ENCODE results near the gene BMAL2.

BMAL2 gene

DNA sequence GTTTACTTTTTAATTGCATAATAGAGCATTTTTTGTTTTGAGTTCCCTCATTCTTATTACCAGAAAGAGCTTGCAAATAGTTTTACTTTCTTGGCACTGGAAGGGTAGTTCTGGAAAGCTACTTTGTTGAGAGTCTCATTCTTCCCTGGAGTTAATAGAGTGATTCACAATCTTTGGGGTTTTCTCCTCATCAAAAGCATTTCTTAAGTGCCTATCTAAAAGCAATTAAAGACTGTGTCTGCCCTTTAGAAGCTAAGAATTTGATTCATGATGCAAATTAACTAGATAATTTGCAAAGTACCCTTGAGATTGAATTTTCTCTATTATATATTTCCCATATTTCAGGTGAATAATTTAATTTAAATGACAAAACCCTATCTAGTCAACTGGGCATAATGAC, 8.1 kb upstream of the BMAL2 start:
- DNase-seq (ENCODE audit: low spot score): no peak

DNA sequence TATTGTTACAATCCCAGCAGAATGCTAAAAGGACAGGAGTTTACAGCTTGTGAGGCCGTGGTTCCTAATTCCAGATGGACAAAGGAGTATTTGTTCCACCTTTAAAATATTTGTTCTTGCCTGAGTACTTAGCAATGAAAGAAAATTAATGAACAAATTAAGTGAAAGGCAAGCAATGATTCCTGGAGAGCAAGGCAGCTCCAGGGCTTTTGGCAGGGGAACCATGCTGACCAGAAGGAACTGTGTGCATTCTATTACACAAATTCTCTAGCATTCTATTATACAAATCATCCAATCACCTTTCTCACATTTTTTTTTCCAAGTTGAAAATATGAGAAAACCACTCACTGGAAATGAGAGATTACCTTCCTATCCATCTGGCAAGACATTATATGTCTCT, 1.8 kb upstream of the BMAL2 start:
- no peak for DNase-seq (ENCODE audit: low spot score)

GRCh38 chr12:27331291-27331926, 1.2 kb upstream of the BMAL2 start:
- peak; percentile 32 for DNase-seq (ENCODE audit: low spot score)

GRCh38 chr12:27331927-27332324, 710 bp upstream of the BMAL2 start:
- DNase-seq (ENCODE audit: low spot score): no peak

- DNase-seq (ENCODE audit: low spot score): no peak
Measured at GRCh38 chr12:27332407-27332713, 276 bp upstream of the BMAL2 start.

DNA sequence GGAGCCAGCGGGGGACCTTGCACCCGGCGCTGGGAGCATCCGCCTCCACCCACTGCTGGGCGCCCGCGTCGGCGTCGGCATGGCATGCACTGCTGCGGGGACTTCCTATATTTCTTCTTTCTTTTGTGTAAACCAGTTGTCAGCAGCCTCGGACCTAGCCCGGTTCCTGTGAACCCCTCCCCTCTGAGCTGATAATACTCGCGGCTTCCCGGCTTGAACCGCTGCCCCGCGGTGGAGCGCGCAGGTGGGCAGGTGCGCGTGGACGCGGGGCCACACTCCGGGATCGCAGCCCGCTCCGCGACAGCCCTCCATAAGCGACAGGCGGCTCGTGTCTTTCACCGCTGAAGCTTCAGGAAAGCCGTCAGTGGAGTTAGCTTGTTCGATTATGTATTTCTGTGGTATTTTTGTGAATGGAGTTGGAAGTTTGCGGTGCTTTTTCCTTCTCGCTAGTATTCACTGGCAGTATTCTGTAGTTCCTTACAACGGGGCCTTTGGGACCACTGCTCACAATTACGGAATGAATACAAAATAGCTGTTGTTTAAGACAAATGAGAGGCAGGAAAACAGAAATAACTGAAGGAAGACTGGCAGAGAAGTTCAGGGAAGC, 870 bp downstream of the BMAL2 start:
- DNase-seq (ENCODE audit: low spot score): peak; percentile 6

DNA sequence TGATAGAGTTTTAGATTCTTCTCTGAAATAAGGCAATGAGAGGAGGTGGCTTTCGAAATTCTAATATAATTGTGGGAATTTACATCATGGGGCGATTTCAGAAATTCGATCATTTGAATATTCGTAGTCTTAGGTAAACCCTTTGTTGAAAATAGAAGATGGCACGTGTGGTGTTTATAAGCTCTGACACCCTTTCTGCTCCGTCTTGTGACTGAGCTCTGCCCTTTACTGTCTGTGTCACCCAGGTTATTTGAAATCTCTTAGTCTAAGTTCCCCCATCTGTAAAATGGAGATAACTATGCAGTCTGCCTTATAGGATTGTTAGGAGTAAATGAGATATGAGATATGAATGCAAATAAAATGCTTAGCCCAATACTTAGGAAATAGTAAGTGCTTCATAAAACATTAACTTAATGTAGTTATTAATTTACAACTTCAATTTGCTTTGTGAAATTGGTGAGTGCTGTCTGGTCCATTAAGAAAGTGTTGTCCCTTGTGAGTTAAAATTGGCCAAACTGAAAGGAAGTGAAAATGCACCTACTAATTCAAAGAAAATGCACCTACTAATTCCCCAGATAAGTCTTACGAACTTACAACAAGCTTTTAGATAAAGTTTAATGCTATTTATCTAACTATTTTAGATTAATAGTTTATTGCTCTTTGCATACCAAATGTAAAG, 1.5 kb downstream of the BMAL2 start:
- no peak for DNase-seq (ENCODE audit: low spot score)

DNA sequence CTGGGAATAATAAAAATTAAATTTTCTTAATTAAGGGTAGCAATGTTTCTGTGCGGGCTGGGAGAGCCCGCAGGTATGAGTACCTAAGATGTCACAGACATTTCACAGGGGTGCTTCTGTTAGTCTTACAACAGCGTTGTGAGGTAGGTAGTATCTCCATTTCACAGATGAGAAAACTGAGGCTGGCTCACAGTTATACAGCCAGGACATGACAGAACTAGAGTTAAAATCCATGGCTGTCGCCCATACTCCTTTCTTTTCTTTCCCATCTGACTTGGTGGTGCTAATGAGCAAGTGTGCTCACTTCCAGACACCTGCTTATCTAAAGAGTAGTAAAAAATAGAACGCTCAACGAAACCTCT, 2.1 kb downstream of the BMAL2 start:
- DNase-seq (ENCODE audit: low spot score): no peak

- DNase-seq (ENCODE audit: low spot score): no peak
Measured at GRCh38 chr12:27335364-27336281, 3.0 kb downstream of the BMAL2 start.

DNA sequence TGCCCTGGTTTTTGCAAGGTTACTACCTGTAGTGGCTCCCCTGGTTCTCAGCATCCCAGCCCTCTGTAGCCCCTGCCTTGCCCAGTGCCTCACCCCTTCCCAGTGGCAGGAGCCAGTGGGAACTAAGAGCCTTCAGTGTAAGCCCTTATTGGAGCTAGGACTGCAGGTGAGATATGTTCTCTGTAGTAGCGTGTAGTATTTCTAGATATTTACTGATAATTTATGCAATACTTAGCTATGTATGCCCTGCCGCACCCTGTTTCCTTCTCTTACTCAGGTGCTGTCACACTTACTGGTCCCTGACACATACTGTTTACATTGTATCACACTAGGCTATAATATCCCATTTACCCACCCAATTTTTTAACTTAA, 3.6 kb downstream of the BMAL2 start:
- DNase-seq (ENCODE audit: low spot score): no peak

DNA sequence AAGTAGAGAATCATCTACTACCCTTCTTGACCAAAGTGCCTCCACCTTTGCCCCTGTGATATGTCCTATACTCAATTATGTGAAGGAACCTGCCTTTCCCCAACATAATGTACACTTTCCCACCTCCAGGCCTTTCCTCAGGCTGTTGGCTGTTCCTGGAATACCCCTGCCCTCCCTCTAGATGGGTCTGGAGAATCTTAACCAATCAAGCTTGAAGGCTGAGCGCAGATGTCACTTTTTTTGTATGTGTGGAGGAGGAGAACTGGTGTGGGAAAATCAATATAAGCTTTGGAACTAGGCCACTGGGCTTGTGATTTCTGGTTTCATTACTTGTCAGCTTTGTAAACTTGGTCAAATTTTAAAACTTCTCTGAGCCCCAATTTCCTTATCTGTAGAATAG, 4.7 kb downstream of the BMAL2 start:
- DNase-seq (ENCODE audit: low spot score): no peak

DNA sequence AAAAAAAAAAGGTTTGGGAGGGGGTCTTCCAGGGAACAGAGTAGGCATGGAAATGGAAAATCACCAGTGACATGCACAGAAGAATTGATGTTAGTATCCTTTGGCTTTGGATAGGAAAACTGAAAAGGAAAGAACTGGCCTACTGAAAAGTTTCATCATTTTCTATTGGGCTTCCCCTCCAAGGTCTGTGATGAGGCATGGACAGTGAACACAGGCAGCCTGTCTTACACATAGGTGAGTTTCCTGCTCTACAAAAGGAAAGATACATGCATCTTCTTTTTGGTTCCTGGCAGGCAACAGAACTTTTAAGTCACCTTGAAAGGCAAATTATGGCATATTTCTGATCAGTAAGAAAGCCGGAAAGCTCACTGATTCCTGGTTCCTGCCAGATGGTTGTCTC, 5.8 kb downstream of the BMAL2 start:
- DNase-seq (ENCODE audit: low spot score): no peak

DNA sequence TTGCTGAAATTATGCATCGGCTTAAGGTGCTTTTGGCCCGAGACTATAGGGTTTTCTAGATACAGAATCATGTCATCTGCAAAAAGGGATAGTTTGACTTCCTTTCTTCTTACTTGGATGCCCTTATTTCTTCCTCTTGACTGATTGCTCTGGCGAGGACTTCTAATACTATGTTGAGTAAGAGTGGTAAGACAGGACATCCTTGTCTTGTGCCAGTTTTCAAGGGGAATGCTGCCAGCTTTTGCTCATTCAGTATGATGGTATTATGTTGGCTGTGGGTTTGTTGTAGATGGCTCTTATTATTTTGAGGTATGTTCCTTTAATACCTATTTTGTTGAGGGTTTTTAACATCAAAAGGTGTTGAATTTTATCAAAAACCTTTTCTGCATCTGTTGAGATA, 8.3 kb downstream of the BMAL2 start:
- DNase-seq (ENCODE audit: low spot score): no peak

DNA sequence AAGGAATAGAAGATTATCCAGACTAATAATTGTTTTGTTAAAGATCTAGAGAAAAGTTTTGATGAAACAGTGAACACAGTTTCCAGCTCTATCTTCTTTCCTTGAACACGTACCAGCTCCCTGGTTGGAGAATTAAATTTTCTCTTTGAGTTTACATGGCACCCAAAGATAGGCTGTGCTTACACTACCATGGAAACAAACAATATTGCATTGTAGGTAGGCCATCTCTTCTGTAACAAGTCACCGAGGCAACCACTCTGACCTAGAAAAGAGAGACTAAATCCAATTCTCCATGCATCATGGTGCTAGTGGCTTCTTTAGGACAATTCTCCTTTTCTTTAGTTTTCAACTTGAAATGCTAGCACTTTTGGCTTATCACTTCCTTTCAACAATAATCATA, 9.9 kb downstream of the BMAL2 start:
- DNase-seq (ENCODE audit: low spot score): no peak

DNA sequence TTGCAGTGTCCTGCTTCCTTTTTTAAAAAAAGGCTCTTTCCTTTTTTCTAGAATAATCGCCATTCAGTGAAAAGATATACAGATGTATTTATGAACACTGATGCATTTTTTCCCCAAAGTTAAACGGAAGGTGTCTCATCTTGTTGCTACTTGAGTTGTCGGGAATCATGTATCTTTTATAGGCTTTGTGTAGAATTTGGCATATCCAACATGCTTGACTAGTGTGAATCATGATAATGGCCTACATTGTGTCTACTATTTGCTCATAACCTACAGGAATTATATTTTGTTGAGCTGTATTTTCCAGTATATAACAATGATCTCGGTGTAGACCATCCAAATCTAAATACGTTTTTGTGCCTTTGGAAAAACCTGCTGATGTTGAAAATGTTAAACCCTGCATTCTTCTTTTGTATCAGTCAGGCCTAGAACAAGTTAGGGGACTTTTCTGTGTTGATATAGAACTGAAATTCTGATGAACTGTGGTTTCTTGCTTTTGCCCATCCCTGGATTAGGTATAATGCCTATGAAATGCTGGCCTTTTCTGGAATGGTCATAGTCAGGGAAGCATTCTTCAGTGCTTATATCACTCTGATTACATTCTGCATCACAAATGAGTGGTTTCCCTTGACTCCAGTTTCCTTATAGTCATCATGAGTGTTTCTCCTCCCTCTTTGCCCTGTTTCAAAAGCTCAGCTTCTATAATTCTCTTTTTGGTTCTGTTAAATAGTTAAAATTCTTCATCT, 10.8 kb downstream of the BMAL2 start:
- DNase-seq (ENCODE audit: low spot score): no peak

GRCh38 chr12:27344246-27344645, 11.6 kb downstream of the BMAL2 start:
- no peak for DNase-seq (ENCODE audit: low spot score)

DNA sequence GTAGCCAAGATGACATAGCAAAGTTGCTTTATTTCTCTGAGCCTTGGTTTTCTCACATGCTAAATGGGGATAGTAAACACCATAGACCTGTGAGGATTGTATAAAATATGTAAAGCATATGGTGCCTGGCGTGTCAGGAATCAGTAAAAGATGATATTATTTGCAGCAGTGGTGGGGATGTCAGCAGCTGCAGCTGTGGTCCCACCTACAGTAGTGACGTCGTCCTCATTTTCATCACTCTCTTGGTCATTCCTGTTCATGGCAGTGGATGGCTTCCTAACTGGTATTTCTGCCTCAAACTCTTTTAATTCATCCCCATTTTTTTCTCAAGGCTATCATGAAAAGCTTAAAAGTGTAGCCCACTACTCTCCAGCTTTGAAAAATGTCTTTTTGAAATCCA, 12.1 kb downstream of the BMAL2 start:
- DNase-seq (ENCODE audit: low spot score): no peak

GRCh38 chr12:27345376-27345775, 12.7 kb downstream of the BMAL2 start:
- no peak for DNase-seq (ENCODE audit: low spot score)

GRCh38 chr12:27347779-27348178, 15.1 kb downstream of the BMAL2 start:
- DNase-seq (ENCODE audit: low spot score): no peak

- no peak for DNase-seq (ENCODE audit: low spot score)
Measured at GRCh38 chr12:27351476-27351875, 18.8 kb downstream of the BMAL2 start.

DNA sequence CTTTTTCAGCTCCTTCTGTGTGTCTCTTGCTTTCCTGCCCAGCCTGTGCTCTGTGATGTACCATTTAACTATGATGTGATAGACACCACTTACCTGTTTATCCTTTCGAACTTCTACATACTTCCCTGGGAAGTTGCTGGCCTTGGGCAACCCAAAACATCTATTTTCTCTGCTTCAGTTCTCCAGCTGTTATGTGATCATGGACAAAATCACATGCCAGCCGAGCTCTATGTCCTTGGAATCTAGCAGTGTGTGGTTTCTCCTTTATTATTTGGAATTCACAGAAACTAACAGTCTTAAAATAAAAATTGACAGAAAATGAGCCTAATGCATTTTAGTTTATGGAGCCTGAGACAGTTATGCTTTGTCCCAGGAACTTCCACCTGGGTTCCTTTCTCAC, 22.9 kb downstream of the BMAL2 start:
- DNase-seq (ENCODE audit: low spot score): no peak

- no peak for DNase-seq (ENCODE audit: low spot score)
Measured at GRCh38 chr12:27355979-27356378, 23.3 kb downstream of the BMAL2 start.

All from CD4-positive, alpha-beta T cell treated with Interleukin-15 for 4 hours (primary cell).